Measurements from ENCODE around the gene TMEM247. TPM values are rescaled to one million over a fixed set of nuclear protein-coding genes. Genes with fewer than 3 reads are reported as not detected.

Gene TMEM247
- total RNA-seq, 1 donor: not detected

DNA sequence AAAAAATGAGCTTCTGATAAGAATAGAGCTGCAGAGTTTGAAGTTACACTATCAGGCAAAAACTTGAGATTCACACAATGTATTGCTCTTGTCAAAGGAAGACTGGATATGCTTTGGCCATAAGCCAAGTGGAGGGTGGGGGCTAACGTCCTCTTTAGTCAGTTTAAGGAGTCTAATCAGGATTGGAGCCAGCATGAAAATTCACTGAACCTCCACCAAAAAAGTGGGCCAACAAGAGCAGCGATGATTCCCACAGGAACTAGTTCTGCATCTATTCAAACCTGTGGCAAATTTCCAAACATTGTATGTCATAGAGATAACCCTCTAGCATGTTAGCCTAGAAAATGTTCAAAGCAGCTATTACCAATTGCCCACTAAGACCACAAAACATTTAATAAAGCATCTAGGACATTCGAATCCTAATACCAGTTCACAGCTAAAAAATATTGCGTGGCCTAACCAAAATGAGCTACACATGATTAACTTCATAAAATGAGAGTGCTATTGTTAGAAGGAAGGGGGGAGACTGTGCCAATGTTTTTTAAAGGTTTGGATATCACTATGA, 43.5 kb upstream of the TMEM247 start:
- H3K4me3 ChIP-seq (ENCODE audit: low read depth, low read length): no peak overlapping the region
- TF ChIP-seq CTCF (IDR thresholded peaks at IDR 0.05; ENCODE audit: insufficient read depth, low read length): no peak
- DNase-seq (ENCODE audit: low read depth): peak; percentile 82

DNA sequence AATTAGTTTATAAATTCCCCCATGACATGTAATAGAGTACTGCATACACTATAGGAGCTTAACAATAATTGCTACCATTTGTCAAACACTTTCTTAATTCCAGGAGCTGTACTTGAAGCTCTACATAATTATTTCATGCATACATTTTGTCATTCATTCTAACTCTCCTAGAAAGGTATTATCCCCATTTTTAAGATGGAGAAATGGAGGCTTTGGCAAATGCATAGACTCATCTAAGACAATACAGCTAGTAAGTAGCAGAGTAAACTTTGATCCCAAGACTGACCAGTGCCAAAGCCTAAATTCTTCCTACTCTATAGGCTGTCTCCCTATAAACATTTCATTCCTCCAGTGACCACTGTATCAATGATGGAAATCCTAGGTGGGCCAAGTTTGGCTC, 42.6 kb upstream of the TMEM247 start:
- no peak for TF ChIP-seq CTCF (IDR thresholded peaks at IDR 0.05; ENCODE audit: insufficient read depth, low read length)
- no peak overlapping the region for H3K4me3 ChIP-seq (ENCODE audit: low read depth, low read length)
- DNase-seq (ENCODE audit: low read depth): no peak

- no peak for DNase-seq (ENCODE audit: low read depth)
- no peak overlapping the region for H3K4me3 ChIP-seq (ENCODE audit: low read depth, low read length)
- no peak for TF ChIP-seq CTCF (IDR thresholded peaks at IDR 0.05; ENCODE audit: insufficient read depth, low read length)
These were observed 41.3 kb upstream of the TMEM247 start for GRCh38 chr2:46438102-46438501.

GRCh38 chr2:46438794-46439193, 40.6 kb upstream of the TMEM247 start:
- no peak for TF ChIP-seq CTCF (IDR thresholded peaks at IDR 0.05; ENCODE audit: insufficient read depth, low read length)
- no peak for DNase-seq (ENCODE audit: low read depth)
- no peak overlapping the region for H3K4me3 ChIP-seq (ENCODE audit: low read depth, low read length)

DNA sequence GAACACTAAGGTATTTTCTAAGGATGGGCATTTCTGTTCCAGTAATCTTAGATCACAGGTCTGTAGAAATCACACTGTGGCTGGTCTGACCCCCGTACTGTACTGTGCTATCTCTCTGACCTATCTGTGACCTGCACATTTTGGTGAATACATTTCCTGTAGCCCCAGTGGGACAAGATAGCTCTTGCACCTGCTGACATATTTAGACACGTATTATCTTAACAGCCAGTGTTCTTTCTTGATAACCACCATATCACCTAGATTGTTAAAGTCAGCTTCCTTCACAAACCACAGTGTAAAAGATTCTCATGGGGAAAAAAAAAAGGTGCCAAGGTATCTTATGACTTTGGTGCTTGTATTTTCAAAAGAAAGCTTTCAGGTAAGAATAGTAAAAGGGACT, 39.8 kb upstream of the TMEM247 start:
- no peak overlapping the region for H3K4me3 ChIP-seq (ENCODE audit: low read depth, low read length)
- no peak for DNase-seq (ENCODE audit: low read depth)
- no peak for TF ChIP-seq CTCF (IDR thresholded peaks at IDR 0.05; ENCODE audit: insufficient read depth, low read length)

- no peak for TF ChIP-seq CTCF (IDR thresholded peaks at IDR 0.05; ENCODE audit: insufficient read depth, low read length)
- DNase-seq (ENCODE audit: low read depth): no peak
- no peak overlapping the region for H3K4me3 ChIP-seq (ENCODE audit: low read depth, low read length)
These were observed 37.3 kb upstream of the TMEM247 start for GRCh38 chr2:46441838-46442712.

Measured in fibroblast of the aortic adventitia (primary cell).